Fibroblast of skin of right biceps (primary cell): ENCODE measurements around the gene RUNX2.

ENCODE experiments used
- DNase-seq: peaks from one replicate; pipeline ENCODE4 v3.0.0-alpha.2; 2013

RUNX2 gene

DNA sequence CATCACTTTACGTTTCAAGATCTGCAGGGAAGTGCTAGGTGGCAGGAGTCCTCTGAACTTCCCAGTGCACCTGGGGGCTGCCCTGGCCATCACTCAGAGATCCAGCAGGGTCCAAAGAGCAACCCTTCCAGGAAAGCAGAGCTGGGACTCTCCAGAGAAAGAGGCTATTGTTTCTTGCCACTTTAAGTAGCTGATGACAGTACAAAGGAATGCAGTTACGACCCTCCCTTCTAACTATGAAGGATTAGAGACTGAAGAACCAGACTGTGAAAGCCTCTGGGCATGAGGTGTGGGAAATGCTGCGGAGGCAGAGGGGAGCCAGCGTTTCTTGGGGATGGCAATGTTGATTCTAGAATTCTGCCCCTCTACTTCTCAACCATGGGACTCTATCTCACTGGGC lies 238.8 kb downstream of the RUNX2 start:
- peak; percentile 55 for DNase-seq

DNA sequence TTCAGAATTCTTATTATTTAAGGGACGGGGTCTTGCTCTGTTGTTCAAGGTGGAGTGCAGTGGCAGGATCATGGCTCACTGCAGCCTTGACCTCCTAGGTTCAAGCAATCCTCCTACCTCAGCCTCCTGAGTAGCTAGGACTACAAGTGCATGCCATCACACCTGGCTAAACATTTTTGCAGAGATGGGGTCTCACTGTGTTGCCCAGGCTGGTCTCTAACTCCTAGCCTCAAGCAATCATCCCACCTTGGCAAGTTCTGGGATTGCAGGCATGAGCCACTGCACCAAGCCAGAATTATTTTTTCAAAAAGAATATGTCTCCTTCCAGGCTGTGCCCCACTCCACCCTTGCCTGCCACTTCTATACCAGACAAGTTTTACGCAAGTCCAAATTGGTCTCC lies 239.7 kb downstream of the RUNX2 start:
- no peak for DNase-seq

DNA sequence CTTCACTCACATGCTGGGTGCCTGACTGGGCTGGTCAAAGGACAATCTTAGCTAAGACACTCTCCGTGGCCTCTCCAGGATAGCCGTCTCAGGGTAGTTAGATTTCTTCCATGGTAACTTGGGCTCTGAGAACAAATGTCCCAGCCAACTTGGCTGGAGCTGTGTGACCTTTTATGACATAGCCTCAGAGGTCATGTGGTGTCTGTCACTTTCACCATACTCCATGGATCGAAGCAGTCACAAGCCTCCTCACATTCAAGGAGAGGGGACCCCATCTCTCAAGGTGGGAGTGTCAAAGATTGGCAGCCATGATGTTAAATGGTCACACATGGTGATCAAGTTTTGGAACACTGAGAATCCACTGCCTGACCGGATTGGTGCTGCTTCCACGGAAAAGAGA lies 240.5 kb downstream of the RUNX2 start:
- no peak for DNase-seq

DNA sequence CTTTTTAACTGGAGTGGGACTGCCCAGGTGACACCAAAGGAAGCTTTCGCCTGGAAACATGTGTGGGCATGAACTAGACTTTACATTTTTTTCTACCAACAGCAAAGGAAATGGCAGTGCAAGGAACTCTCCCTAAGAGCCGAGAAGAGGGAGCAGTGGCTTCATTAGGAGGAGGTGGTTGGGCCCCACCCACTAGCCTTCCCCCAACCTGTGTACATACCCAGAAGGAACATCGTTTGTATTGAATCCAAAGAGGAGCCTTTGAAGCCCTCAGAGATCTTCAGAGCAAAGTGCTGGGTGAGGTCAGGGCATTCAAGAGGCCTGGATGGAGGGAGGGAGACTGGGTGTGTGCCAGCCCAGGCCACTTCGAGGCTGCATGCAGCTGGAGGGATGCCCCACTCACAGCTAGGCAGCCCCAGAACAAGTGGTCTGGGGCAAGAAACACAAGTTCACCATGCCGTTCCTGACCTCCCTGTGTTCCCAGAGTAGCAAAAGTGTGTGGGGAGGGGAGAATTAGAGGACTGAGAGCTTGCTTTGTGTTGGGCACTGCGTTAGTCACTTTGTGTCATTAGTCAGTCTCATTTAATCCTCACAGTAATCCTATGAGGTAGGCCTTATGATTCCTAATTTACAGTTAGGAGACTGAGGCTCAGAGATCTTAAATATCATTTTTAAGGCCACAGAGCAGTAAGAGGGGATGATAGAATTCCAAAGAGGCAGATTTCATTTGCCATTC lies 241.2 kb downstream of the RUNX2 start:
- peak; percentile 22 for DNase-seq

DNA sequence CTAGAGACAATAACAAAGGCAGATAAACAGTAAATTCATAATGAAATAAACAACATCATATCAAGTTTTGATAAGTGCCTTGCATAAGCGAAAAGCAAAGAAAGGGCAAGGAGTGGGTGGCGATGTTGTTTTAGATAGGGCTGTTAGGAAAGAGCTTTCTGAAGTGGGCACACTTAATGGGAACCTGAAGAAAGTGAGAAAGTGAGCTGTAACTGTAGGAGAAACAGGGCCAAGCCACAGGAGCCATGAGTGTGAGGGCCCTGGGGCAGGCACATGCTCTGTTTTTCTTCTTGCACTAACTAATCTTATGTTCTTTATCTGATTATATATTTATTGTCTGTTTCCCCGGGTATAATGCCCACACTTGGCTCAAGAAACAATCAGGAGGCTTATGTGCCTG lies 243.0 kb downstream of the RUNX2 start:
- no peak for DNase-seq

DNA sequence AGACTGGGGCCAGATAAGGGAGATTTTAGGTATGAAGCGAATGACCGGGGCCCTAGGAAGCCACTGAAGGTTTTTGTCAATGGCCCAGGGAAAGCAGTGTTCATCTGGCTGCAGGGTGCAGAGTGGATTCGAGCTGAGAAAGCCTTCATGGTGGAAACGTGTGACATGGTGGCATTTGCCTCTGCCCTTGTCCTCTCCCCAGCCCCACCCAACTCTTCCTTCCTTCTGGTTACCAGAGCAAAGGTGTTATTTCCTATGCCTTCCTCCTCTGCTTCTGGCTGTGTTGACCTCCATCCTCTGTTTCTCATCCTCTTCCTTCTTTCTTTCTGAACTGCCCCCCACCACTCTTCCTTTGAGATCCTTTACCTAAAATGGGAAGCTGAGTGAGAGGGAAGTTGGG lies 244.7 kb downstream of the RUNX2 start:
- no peak for DNase-seq

DNA sequence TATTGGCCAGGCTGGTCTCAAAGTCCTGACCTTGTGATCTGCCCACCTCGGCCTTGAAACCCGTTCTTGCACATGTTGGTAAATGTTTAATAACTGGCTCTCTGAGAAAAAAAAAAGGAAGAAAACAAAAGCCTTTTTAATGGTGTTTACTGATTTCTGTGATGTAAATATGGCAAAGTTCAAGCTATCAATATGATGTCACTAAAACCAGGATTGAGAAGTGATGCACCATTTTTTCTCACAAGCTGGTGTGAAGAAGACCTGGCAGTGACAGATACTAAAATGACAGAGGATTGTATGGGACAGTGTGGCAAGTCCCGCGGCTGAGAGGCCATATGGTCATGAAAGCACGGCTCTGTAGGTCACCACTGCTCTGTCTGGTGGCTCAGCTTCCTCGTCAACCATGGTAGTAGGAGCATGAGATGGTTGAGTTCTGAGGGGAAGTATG lies 245.9 kb downstream of the RUNX2 start:
- no peak for DNase-seq

DNA sequence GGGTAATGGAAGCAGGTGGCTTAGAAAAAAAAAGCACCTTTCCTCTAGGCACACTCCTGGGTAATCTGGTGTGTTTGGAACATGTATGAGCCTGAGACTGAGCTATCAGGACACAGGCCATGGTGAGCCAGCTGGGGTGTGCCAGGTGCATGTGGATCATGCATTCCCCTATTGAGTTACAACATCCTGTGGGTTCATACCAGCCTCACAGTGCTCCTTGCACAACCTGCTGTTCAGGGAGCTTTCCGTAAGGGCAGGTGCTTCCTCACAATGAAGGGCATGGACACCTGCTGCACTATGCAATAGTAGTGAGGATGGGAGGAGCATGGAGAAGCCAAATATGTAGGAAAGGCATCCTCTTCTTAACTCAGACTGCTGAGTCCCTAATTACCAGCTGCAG lies 246.8 kb downstream of the RUNX2 start:
- no peak for DNase-seq

DNA sequence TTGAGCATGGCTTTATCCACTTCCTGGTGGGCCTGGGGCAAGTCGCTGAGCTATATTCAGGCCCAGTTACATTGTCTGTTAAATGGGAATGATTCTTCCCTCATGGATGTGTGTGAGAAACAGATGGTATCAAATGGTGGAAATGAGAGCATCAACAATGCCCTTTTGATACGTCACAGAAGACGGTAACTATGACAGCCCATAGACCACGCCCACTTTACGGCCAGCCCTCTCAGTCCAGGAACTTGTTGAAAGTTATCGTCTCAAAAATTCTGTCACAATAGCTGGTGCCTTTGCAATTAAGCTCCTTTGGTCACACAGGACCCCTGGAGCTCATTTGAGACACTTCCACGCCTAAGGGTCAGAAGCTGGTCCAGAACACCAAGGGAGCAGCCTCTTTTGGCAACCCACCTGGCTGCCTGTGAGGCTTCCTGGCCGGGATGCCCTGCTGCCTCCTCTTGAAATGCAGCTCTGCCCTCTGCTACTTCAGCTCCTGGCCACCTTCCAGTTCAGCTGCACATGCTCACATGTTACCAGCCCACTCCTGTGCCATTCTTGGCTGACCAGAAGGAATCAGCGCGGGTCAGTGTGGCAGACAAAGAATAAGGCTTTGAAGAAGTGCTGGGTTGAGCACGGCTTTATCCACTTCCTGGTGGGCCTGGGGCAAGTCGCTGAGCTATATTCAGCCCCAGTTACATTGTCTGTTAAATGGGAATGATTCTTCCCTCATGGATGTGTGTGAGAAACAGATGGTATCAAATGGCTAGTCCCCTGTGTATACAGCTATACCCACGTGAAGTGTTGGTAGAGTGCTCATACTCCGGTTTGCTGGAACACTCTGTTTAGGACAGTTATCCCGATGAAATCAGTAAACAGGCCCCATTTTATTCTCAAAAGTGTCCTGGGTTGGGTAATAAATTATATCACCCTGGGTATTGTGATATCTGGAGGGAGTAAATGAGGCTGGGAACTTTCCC lies 248.8 kb downstream of the RUNX2 start:
- no peak for DNase-seq

DNA sequence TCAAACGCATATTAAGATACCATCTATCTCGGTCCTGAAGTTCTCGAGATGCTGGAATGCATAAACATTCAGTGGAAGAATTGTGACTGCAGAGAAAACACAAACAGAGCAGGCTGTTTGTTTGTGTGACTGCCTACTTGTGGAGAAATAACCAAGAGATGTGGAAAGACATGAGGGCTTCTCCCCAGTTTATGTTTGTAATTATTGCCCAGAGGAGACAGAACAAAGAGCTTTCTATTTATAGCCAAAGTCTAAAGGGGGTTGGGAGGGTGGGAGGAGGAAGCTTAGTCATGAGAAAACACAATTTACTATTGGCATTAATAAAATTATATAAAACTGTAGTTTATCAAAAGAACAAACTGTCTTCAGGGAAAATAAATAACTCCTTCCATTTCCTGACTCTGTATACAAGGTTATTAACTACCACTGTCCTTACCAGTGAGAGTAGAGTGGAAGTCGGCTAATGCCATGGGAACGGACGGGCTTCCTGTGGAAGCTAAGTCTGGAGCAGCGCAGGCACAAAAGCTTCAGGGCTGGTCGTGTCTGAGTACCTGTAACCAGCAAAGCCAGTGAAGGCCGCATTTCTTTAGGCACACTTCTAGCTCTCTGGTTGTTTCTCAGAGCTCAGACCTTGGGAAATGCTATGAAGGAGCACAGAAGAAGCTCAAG lies 249.8 kb downstream of the RUNX2 start:
- peak; percentile 47 for DNase-seq

DNA sequence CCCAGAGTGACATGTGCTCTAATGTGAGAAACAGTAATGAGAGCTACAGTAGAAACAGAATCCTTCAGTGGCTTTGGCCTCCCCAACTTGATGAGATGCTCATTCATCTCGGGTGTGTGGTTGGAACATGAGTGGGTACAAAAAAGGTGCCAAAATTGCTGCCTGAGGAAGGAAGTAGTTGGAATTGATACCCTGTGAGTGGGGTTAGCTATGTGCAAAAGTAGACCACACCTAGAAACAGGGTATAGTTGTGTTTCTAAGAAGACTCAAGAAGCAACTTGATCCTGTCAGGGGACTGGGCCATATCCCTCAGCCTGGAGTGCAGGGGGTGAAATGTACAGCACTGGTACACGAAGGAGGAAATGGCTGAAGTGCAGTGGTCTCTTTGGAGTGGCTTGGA lies 256.0 kb downstream of the RUNX2 start:
- DNase-seq: no peak

DNA sequence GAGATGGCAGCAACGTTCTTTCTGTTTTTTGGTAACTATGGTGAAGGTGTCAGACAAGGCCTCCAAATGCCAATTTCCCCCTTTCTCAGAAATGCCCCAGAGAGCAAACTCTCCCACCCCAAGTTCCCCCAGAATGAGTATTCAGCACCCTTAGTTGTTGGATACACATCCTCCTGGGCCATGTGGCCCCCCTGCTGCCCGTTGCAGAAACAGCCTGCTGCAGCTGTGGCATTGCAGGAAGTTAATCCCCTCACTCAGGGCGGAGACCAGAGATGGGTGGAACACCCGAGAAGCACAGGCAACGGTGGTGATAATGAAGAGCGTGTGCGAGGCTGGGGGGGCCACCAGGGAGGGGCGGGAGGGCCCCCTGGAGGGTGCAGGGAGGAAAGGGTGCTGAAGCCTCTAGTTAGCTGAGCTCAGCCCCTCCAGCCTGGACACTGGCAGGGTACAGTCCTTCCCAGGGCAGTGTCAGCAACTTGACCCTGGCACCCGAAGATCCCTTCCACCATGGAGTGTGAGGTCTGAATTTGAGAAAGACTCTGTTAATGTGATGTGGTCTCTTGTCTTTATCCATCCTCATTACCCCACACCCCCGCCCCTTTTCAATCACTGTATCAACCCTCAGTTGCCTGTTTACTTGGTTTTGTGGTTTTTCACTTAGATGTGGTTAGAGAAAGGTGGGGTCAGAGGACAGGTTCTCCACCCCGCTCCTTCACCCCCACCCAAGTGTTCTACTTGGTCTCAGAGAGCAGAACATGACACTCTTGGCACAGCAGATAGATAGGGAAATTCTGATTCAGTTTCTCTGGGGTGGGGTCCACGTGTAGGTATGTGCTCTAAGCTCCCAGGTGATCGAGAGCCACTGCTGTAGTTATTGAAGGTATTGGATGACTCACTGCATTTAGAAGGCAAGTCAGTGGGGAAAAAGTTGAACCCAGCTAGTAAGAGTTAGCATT lies 258.4 kb downstream of the RUNX2 start:
- no peak for DNase-seq

DNA sequence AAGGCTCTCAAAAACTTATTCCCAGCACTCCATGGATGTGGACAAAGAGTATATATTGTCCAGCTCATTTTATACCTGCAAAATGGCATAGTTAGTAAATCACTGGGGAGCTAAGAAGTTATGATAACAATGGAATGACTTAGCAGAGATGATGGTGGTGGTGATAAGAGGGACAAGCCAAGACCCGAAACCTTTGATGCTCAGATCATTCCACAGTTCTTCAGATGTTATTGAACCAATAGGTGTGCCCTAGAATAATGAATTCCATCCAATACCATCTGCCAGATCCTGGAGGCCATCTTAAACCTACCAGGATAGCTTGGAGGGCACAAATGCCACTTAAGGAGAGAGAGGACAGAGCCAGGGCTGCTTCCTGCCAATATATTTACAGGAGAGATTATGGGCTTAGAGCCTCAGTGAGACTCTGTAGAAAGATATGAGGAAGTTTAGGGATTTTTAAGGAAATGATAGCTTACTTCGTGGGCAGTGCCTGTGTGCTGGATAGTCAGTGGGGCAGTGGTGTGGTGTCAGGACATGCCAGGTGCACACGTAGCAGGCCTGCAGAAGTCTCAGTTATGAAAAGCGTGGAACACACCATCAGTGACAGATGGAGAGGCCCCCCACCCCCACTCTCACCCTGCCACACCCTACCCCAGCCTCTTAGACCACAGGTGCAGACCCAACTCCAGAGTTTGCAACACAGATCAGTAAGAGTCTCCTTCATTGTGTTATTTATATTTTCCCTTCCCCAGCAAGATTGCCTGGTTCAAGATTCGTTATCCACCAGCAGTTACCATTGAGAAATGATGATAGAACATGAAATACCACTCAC lies 259.3 kb downstream of the RUNX2 start:
- DNase-seq: no peak

DNA sequence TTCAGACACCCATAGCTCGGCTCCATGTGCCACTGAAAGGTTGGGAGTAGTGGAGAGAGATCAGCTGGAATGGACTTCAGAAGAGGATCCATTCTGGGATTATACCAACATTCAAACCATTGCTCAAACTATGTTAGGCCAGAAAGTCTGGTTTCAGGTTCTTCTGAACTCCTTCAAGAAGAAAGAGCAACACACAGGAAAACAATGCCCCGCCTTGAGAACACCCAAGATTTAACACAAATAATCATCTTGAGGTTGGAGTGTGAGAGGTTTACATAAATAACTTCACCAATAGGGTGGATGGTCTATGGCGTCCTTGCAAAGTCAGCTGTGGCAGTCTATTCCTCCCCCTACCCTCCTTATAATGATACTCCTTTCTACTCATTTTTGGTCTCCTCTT lies 261.2 kb downstream of the RUNX2 start:
- no peak for DNase-seq

DNA sequence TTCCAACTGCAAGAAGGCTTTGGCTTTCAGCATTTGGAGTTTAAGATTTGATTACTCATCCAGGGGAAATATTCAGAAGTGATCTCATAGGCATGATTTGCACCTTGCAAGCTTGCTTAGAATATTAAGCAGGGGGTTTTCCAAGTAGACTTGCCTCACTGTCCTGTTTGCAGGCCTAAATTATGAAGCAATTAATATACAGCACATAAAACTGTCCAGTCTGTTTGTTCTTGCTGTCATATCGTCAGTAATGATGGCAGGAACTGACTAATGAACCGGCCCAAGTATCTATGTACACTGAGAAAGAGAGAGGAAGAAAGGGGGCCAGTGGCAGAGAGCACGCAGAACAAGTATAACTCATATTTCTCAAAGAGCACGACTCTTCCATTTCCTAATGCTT lies 262.1 kb downstream of the RUNX2 start:
- DNase-seq: peak; percentile 87

DNA sequence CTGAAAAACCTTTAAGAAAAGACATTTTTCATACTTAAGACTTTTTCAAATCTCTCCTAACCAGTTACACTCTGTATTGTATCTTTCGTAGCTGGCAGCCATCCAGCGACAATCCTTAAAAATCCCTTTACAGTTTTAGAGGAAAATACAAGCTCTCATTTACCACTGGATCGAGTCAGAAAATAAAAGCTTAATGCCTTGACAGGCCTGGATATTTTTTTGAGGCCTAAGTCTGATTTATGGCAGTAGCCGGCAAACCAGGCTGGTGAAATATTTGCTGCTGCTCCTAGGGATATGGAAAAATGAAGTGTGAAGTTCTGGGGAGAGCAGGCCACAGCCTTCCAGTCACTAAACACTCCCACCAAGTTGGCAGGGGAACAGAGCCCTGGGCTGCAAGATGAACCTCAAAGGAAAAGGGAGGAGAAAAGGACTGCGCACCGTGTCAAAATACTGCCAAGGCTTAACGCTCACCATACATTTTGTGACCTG lies 262.6 kb downstream of the RUNX2 start:
- peak; percentile 75 for DNase-seq

DNA sequence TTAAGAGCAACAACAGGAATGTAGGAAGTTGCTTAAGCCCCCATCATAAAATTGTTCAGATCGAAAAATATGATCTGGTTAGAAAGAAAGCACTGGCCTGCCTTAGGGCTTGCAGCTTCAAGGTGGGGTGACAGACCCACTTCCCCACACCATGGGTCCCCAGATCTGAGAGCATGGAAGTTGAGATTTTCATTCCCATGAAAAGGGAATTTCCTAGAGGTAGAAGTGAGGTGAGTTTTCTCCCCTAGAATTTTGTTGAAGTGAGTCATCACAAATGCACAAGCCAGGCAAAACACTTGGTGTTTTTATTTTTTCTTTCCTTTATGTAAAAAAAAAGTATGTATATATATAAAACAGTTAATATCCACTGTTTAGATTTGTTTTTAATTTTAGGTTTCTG lies 263.2 kb downstream of the RUNX2 start:
- DNase-seq: peak; percentile 26

DNA sequence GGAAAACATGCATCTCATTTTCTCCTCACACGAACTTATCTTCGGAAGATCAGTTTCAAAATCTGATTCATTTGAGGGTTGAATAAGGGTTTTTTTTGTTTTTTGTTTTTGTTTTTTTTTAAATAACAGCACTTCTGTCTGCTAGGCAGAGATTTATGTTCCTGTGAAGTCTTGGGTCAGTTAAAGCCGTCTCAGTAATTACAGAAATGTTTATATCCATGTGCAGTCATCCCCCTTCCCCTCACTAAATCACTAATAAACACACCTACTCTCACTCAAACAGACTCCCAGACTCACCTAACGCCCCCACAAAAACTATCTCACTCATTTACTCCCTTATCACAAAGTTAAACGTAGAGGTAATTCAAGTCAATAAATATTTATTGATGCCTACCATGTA lies 263.8 kb downstream of the RUNX2 start:
- no peak for DNase-seq

DNA sequence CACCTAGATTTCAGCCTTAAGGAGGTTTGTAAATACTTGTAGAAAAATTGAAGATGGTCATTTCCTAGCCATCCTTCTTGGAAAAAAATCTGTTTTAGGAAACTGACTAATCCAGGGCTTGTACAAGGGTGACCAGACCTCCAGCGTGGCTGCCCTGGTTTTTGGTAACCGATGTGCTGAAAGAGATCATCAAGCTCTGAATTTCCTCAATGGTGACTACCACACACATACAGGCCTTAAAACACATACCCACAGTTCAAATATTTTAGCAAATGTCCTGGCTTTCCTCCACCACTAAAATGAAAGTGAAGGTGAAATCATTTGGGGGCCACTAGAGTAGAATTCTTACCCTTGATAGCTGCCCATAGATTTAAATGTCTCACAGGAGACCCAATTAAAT lies 264.9 kb downstream of the RUNX2 start:
- DNase-seq: peak; percentile 53

DNA sequence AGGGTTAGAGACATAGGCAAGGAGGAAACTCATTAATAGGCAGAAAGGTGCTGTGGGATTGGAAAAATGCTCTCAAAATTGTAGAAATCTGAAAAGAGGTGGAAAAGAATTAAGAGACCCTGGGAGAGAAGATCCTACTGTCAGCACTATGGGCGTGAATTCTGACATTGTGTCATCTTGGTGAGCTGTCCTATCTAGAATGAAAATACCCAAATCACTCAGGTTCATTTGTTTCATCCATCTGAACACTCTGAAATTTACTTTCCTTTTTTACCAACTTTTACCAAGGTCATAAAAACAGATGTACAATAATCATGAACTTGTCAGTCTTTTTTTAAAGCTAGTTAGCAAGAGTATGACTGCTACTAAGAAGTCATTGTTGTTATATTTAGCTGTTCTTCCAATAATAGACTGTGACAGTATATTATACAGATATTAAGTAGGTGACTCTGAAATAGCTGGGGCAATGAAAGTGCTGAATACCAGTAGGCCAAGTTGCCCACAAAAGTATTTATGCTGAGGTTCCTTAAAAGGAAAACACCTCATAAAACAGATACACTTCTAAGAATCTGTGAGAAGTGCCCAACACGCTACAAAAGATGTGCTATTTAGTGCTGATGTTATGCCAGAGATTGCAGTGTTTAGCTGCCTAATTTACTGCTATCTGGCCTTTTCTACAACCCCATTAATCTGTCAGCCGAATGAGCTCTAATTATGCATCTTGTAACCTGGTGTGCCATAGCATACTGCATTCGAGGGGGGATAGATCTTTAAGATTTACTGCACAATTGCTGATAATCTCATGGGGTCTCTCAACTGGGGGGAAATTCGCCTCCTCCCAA lies 267.1 kb downstream of the RUNX2 start:
- no peak for DNase-seq
